ENCODE results near the gene NOTCH2NLA.
"Not testable (repeated sequence)": the region's sequence is repeated elsewhere in the genome, so short reads cannot be mapped to it uniquely, and the experiment has no call there.

GRCh38 chr1:146167273-146167672 is 61.5 kb downstream of the NOTCH2NLA start:
- not testable (repeated sequence) for TF ChIP-seq CTCF (conservative IDR thresholded peaks at IDR 0.05); ZFX (IDR thresholded peaks at IDR 0.05)

Data from C4-2B (cell line).